SK-N-SH treated with all-trans-retinoic acid at 6 μM for 48 hours (cell line): ENCODE data around the gene DIAPH3.

Source experiments
- ARNTL ChIP-seq: fragments of 450-650 bp; formaldehyde crosslinking; IDR thresholded peaks from 2 replicates; pipeline ENCODE4 v1.5.0; 2020; ENCODE audit warnings: low read depth, mild to moderate bottlenecking, moderate library complexity, borderline replicate concordance
- BACH2 ChIP-seq: fragments of 250-450 bp; sonication (Bioruptor Pico); IDR thresholded peaks from 2 replicates; pipeline ENCODE4 v1.9.0; 2021; ENCODE audit warnings: mild to moderate bottlenecking, borderline replicate concordance
- CREB5 ChIP-seq: fragments of 250-450 bp; sonication (Bioruptor Pico); IDR thresholded peaks from 2 replicates; pipeline ENCODE4 v1.5.1; 2020; ENCODE audit warnings: low read depth, mild to moderate bottlenecking, moderate library complexity
- CSDC2 ChIP-seq: fragments of 250-450 bp; sonication (Bioruptor Pico); IDR thresholded peaks from 2 replicates; pipeline ENCODE4 v1.5.0; 2020; ENCODE audit warnings: mild to moderate bottlenecking, moderate library complexity
- GLIS3 ChIP-seq: fragments of 250-450 bp; sonication (Bioruptor Pico); IDR thresholded peaks from 2 replicates; pipeline ENCODE4 v1.5.0; 2020; ENCODE audit warnings: mild to moderate bottlenecking, moderate library complexity
- RARB ChIP-seq: fragments of 250-450 bp; sonication (Bioruptor Pico); IDR thresholded peaks from 2 replicates; pipeline ENCODE4 v1.8.0; 2021; ENCODE audit warnings: mild to moderate bottlenecking, moderate library complexity
- SNAI2 ChIP-seq: fragments of 250-450 bp; sonication (Bioruptor Pico); IDR thresholded peaks from 2 replicates; pipeline ENCODE4 v1.5.0; 2020; ENCODE audit warnings: mild to moderate bottlenecking, moderate library complexity
- TCF4 ChIP-seq: fragments of 250-450 bp; sonication (Bioruptor Pico); IDR thresholded peaks from 2 replicates; pipeline ENCODE4 v1.8.0; 2021; ENCODE audit warnings: mild to moderate bottlenecking, moderate library complexity, borderline replicate concordance
- TOX ChIP-seq: fragments of 250-450 bp; sonication (Bioruptor Pico); IDR thresholded peaks from 2 replicates; pipeline ENCODE4 v1.8.0; 2021; ENCODE audit warnings: mild to moderate bottlenecking, moderate library complexity, borderline replicate concordance
- TSHZ2 ChIP-seq: fragments of 250-450 bp; sonication (Bioruptor Pico); IDR thresholded peaks from 2 replicates; pipeline ENCODE4 v1.5.0; 2020; ENCODE audit warnings: mild to moderate bottlenecking, moderate library complexity
- ZC3H10 ChIP-seq: fragments of 250-450 bp; sonication (Bioruptor Pico); IDR thresholded peaks from 2 replicates; pipeline ENCODE4 v1.5.1; 2021; ENCODE audit warnings: mild to moderate bottlenecking, moderate library complexity
- ZFP3 ChIP-seq: fragments of 250-450 bp; sonication (Bioruptor Pico); IDR thresholded peaks from 2 replicates; pipeline ENCODE4 v1.5.0; 2020; ENCODE audit warnings: mild to moderate bottlenecking, moderate library complexity
- TF ChIP-seq, protein P1 (sequence below): fragments of 250-450 bp; sonication (Bioruptor Pico); IDR thresholded peaks from 2 replicates; pipeline ENCODE4 v1.8.0; 2020; ENCODE audit warnings: mild to moderate bottlenecking, moderate library complexity, borderline replicate concordance
- TF ChIP-seq, protein P2 (sequence below): fragments of 250-450 bp; sonication (Bioruptor Pico); IDR thresholded peaks from 2 replicates; pipeline ENCODE4 v1.8.0; 2021; ENCODE audit warnings: low read depth, mild to moderate bottlenecking, moderate library complexity, borderline replicate concordance

GRCh38 chr13:59625111-59625510 is 538.6 kb downstream of the DIAPH3 start:
- no peak for TF ChIP-seq CSDC2 (CRISPR knock-in tag)
- no peak for TF ChIP-seq ZC3H10 (CRISPR knock-in tag)
- no peak for TF ChIP-seq TOX (CRISPR knock-in tag)
- TF ChIP-seq, protein P1, sequence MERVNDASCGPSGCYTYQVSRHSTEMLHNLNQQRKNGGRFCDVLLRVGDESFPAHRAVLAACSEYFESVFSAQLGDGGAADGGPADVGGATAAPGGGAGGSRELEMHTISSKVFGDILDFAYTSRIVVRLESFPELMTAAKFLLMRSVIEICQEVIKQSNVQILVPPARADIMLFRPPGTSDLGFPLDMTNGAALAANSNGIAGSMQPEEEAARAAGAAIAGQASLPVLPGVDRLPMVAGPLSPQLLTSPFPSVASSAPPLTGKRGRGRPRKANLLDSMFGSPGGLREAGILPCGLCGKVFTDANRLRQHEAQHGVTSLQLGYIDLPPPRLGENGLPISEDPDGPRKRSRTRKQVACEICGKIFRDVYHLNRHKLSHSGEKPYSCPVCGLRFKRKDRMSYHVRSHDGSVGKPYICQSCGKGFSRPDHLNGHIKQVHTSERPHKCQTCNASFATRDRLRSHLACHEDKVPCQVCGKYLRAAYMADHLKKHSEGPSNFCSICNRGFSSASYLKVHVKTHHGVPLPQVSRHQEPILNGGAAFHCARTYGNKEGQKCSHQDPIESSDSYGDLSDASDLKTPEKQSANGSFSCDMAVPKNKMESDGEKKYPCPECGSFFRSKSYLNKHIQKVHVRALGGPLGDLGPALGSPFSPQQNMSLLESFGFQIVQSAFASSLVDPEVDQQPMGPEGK (CRISPR knock-in tag), result no peak
- no peak for TF ChIP-seq TSHZ2
- no peak for TF ChIP-seq RARB (CRISPR knock-in tag)
- no peak for TF ChIP-seq CREB5 (CRISPR knock-in tag)
- TF ChIP-seq BACH2 (CRISPR knock-in tag), result no peak
- no peak for TF ChIP-seq ARNTL (CRISPR knock-in tag)
- no peak for TF ChIP-seq ZFP3 (CRISPR knock-in tag)
- TF ChIP-seq, protein P2, sequence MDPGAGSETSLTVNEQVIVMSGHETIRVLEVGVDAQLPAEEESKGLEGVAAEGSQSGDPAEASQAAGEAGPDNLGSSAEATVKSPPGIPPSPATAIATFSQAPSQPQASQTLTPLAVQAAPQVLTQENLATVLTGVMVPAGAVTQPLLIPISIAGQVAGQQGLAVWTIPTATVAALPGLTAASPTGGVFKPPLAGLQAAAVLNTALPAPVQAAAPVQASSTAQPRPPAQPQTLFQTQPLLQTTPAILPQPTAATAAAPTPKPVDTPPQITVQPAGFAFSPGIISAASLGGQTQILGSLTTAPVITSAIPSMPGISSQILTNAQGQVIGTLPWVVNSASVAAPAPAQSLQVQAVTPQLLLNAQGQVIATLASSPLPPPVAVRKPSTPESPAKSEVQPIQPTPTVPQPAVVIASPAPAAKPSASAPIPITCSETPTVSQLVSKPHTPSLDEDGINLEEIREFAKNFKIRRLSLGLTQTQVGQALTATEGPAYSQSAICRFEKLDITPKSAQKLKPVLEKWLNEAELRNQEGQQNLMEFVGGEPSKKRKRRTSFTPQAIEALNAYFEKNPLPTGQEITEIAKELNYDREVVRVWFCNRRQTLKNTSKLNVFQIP (CRISPR knock-in tag), result no peak
- TF ChIP-seq TCF4, result no peak
- TF ChIP-seq SNAI2 (CRISPR knock-in tag), result no peak
- no peak for TF ChIP-seq GLIS3 (CRISPR knock-in tag)
